ENCODE results near the gene PAX3.

GRCh38 chr2:222300726-222301052 lies 1.9 kb upstream of the PAX3 start:
- TF ChIP-seq CEBPB (IDR thresholded peaks at IDR 0.05) (no peak), REST (IDR thresholded peaks at IDR 0.05; ENCODE audit: low read depth) (no peak), EP300 (IDR thresholded peaks at IDR 0.05; ENCODE audit: borderline replicate concordance) (no peak), USF1 (IDR thresholded peaks at IDR 0.05) (no peak), CREB1 (IDR thresholded peaks at IDR 0.05; ENCODE audit: low read depth) (no peak), FOXM1 (IDR thresholded peaks at IDR 0.05; ENCODE audit: borderline replicate concordance, low read depth) (no peak), RAD21 (IDR thresholded peaks at IDR 0.05; ENCODE audit: low read depth) (no peak)
